ENCODE results near the gene KLHL33.

Gene KLHL33

GRCh38 chr14:20412876-20413743 lies 22.9 kb downstream of the KLHL33 start, which contains the start of gene TEP1 (continued):
- TF ChIP-seq ZNF701 (tag by site-specific recombination; IDR thresholded peaks at IDR 0.05) (no peak), KLF17 (tag by site-specific recombination; IDR thresholded peaks at IDR 0.05) (no peak; the same call in none of the 2 replicates), ZNF830 (tag by site-specific recombination; IDR thresholded peaks at IDR 0.05; ENCODE audit: low read depth) (no peak), ZXDB (tag by site-specific recombination; IDR thresholded peaks at IDR 0.05) (peak; percentile 85; the same call in 1 of the 2 replicates), HOXA7 (CRISPR knock-in tag; IDR thresholded peaks at IDR 0.05; ENCODE audit: borderline replicate concordance) (no peak), ZNF274 (IDR thresholded peaks at IDR 0.05; ENCODE audit: low read length) (no peak), ZNF274 (tag by site-specific recombination; IDR thresholded peaks at IDR 0.05; ENCODE audit: borderline replicate concordance) (no peak), ZBTB49 (tag by site-specific recombination; IDR thresholded peaks at IDR 0.05; ENCODE audit: low read depth) (no peak), ZNF560 (tag by site-specific recombination; IDR thresholded peaks at IDR 0.05; ENCODE audit: borderline replicate concordance) (no peak), ZBTB1 (tag by site-specific recombination; IDR thresholded peaks at IDR 0.05) (no peak), ZNF184 (tag by site-specific recombination; IDR thresholded peaks at IDR 0.05) (no peak), ZNF362 (tag by site-specific recombination; IDR thresholded peaks at IDR 0.05) (no peak), ZNF302 (tag by site-specific recombination; IDR thresholded peaks at IDR 0.05; ENCODE audit: low read depth) (no peak), ZNF132 (tag by site-specific recombination; IDR thresholded peaks at IDR 0.05; ENCODE audit: borderline replicate concordance) (no peak), ZNF645 (tag by site-specific recombination; IDR thresholded peaks at IDR 0.05) (no peak), PBX3 (CRISPR knock-in tag; IDR thresholded peaks at IDR 0.05) (no peak), ZSCAN4 (tag by site-specific recombination; IDR thresholded peaks at IDR 0.05) (no peak), ZNF18 (tag by site-specific recombination; IDR thresholded peaks at IDR 0.05) (peak; percentile 33; the same call in 1 of the 2 replicates), SP7 (tag by site-specific recombination; IDR thresholded peaks at IDR 0.05) (peak; percentile 78), ZSCAN18 (tag by site-specific recombination; IDR thresholded peaks at IDR 0.05) (no peak), ZNF169 (tag by site-specific recombination; IDR thresholded peaks at IDR 0.05) (no peak), ZBTB10 (tag by site-specific recombination; IDR thresholded peaks at IDR 0.05) (peak; percentile 53; the same call in 1 of the 2 replicates), KLF10 (tag by site-specific recombination; IDR thresholded peaks at IDR 0.05) (no peak), ZNF670 (tag by site-specific recombination; IDR thresholded peaks at IDR 0.05; ENCODE audit: low read depth) (no peak)
